ENCODE results near the gene MTMR12.

GRCh38 chr5:32263684-32264083, 49.1 kb downstream of the MTMR12 start:
- TF ChIP-seq, protein P1, sequence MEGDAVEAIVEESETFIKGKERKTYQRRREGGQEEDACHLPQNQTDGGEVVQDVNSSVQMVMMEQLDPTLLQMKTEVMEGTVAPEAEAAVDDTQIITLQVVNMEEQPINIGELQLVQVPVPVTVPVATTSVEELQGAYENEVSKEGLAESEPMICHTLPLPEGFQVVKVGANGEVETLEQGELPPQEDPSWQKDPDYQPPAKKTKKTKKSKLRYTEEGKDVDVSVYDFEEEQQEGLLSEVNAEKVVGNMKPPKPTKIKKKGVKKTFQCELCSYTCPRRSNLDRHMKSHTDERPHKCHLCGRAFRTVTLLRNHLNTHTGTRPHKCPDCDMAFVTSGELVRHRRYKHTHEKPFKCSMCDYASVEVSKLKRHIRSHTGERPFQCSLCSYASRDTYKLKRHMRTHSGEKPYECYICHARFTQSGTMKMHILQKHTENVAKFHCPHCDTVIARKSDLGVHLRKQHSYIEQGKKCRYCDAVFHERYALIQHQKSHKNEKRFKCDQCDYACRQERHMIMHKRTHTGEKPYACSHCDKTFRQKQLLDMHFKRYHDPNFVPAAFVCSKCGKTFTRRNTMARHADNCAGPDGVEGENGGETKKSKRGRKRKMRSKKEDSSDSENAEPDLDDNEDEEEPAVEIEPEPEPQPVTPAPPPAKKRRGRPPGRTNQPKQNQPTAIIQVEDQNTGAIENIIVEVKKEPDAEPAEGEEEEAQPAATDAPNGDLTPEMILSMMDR (IDR thresholded peaks at IDR 0.05): no peak
- TF ChIP-seq MAX (CRISPR knock-in tag; IDR thresholded peaks at IDR 0.05) (no peak), JUN (CRISPR knock-in tag; IDR thresholded peaks at IDR 0.05) (no peak), GABPB1 (CRISPR knock-in tag; IDR thresholded peaks at IDR 0.05) (no peak), NR2C2 (CRISPR knock-in tag; IDR thresholded peaks at IDR 0.05) (no peak), ZNF121 (CRISPR knock-in tag; IDR thresholded peaks at IDR 0.05) (no peak), PRDM15 (CRISPR knock-in tag; IDR thresholded peaks at IDR 0.05) (no peak), SP1 (CRISPR knock-in tag; conservative IDR thresholded peaks at IDR 0.05) (no peak), FOXP4 (CRISPR knock-in tag; IDR thresholded peaks at IDR 0.05) (no peak), FOXJ3 (CRISPR knock-in tag; IDR thresholded peaks at IDR 0.05; ENCODE audit: borderline replicate concordance) (no peak), E2F4 (CRISPR knock-in tag; IDR thresholded peaks at IDR 0.05; ENCODE audit: borderline replicate concordance, low read depth) (no peak), FOXK1 (CRISPR knock-in tag; IDR thresholded peaks at IDR 0.05) (no peak), PREB (CRISPR knock-in tag; IDR thresholded peaks at IDR 0.05; ENCODE audit: borderline replicate concordance) (no peak)
- TF ChIP-seq, protein P2, sequence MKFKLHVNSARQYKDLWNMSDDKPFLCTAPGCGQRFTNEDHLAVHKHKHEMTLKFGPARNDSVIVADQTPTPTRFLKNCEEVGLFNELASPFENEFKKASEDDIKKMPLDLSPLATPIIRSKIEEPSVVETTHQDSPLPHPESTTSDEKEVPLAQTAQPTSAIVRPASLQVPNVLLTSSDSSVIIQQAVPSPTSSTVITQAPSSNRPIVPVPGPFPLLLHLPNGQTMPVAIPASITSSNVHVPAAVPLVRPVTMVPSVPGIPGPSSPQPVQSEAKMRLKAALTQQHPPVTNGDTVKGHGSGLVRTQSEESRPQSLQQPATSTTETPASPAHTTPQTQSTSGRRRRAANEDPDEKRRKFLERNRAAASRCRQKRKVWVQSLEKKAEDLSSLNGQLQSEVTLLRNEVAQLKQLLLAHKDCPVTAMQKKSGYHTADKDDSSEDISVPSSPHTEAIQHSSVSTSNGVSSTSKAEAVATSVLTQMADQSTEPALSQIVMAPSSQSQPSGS (CRISPR knock-in tag; IDR thresholded peaks at IDR 0.05; ENCODE audit: borderline replicate concordance, low read depth): no peak

All from WTC11 (cell line).